HCT116 (cell line): Measurements from ENCODE around the gene PTPRA. TPM values are rescaled to one million over a fixed set of nuclear protein-coding genes. Genes with fewer than 3 reads are reported as not detected.

Experiments
- ATAC-seq: fragments of 200-7000 bp; cut with Tn5 transposase; 2 replicates; pipeline ENCODE4 v1.9.1; 2020; ENCODE audit warnings: mild to moderate bottlenecking, moderate library complexity
- BruUV-seq: library from RNA; stranded (reverse); fragments of 400-500 nt; replicated peaks from 2 replicates; lab custom pipeline; 2021; lab: Mats Ljungman, UMichigan
- CTCF ChIA-PET: fragments of 300-600 bp; sonication (Branson Sonifier 250); formaldehyde crosslinking; loops from one replicate; lab custom pipeline; 2021; ENCODE audit warnings: antibody characterized with exemption; lab: Charles Lee
- POLR2A ChIA-PET: fragments of 300-600, 350-600 bp; sonication (Branson Sonifier 250); formaldehyde crosslinking; loops from one replicate; lab custom pipeline; 2021; ENCODE audit warnings: antibody characterized with exemption; lab: Charles Lee
- RAD21 ChIA-PET, 2 experiments: fragments of 300-600 bp; sonication (Branson Sonifier 250); formaldehyde crosslinking; loops; one replicate each; lab custom pipeline; 2023; ENCODE audit warnings: low total read pairs in 2 of 2; ENCODE audit not compliant: uncharacterized antibody in 2 of 2, unreplicated experiment in 2 of 2, low non-redundant PET in 1 of 2; lab: Charles Lee
- DNase-seq: peaks from one replicate; pipeline ENCODE4 v3.0.0-alpha.2; 2010; ENCODE audit warnings: low read depth, low spot score
- H2AFZ ChIP-seq: fragments of 200-600 bp; shearing (Covaris generic), sonication (generic); 2 replicates; pipeline ENCODE4 v1.6.1; 2017; ENCODE audit warnings: low read depth, mixed run types, mixed read lengths, antibody characterized with exemption, low read length; ENCODE audit not compliant: poor library complexity, severe bottlenecking
- H3K27ac ChIP-seq: 2 replicates; pipeline ENCODE4 v1.5.1; 2012; ENCODE audit warnings: low read depth, low read length
- H3K27me3 ChIP-seq: fragments of 200-600 bp; sonication (generic); 2 replicates; pipeline ENCODE4 v1.6.1; 2016; ENCODE audit warnings: mixed run types, low read length, mixed read lengths; ENCODE audit not compliant: insufficient read depth
- H3K36me3 ChIP-seq, 2 experiments: fragments of 200-500 bp in 1 of 2; fragments of 200-600 bp in 1 of 2; sonication (Bioruptor generic) in 1 of 2; sonication (generic) in 1 of 2; 2 replicates each; pipeline versions ENCODE4 v1.5.1 to v1.6.1; 2014 to 2016; ENCODE audit warnings: low read length in 2 of 2, inconsistent platforms in 1 of 2, mixed read lengths in 1 of 2, mixed run types in 1 of 2; ENCODE audit not compliant: insufficient read depth in 2 of 2, control insufficient read depth in 1 of 2
- H3K4me1 ChIP-seq, 2 experiments: fragments of 200-600 bp in 1 of 2; sonication (generic) in 1 of 2; 2 replicates each; pipeline versions ENCODE4 v1.5.1 to v1.6.1; 2012 to 2017; ENCODE audit warnings: low read length in 2 of 2, inconsistent platforms in 1 of 2, mild to moderate bottlenecking in 1 of 2, mixed read lengths in 1 of 2, mixed run types in 1 of 2, moderate library complexity in 1 of 2; ENCODE audit not compliant: insufficient read depth in 2 of 2, control insufficient read depth in 1 of 2
- H3K4me2 ChIP-seq: fragments of 200-600 bp; sonication (generic); 2 replicates; pipeline ENCODE4 v1.6.1; 2017; ENCODE audit warnings: mixed run types, low read length, mixed read lengths
- H3K4me3 ChIP-seq, 2 experiments: fragments of 200-600 bp in 1 of 2; sonication (generic) in 1 of 2; replicated peaks in 1 of 2; 2 replicates each; pipeline ENCODE4 v1.5.1; 2011 to 2016; ENCODE audit warnings: low read length in 2 of 2, control low read depth in 1 of 2, low read depth in 1 of 2, mild to moderate bottlenecking in 1 of 2, mixed read lengths in 1 of 2, mixed run types in 1 of 2
- H3K79me2 ChIP-seq: fragments of 200-600 bp; sonication (generic); 2 replicates; pipeline ENCODE4 v1.6.1; 2017; ENCODE audit warnings: mild to moderate bottlenecking, mixed run types, low read length, moderate library complexity, mixed read lengths; ENCODE audit not compliant: insufficient read depth
- H3K9ac ChIP-seq: fragments of 200-600 bp; sonication (generic); 2 replicates; pipeline ENCODE4 v1.6.1; 2016; ENCODE audit warnings: low read length, mixed read lengths
- H3K9me2 ChIP-seq: fragments of 200-600 bp; sonication (generic), shearing (Covaris generic); 2 replicates; pipeline ENCODE4 v1.6.1; 2017; ENCODE audit warnings: mixed run types, mild to moderate bottlenecking, moderate library complexity; ENCODE audit not compliant: insufficient read depth
- H3K9me3 ChIP-seq, 2 experiments: fragments of 200-500 bp in 1 of 2; fragments of 200-600 bp in 1 of 2; sonication (Bioruptor generic) in 1 of 2; sonication (generic) in 1 of 2; 2 replicates each; pipeline ENCODE4 v1.6.1; 2014 to 2017; ENCODE audit warnings: low read length in 2 of 2, mixed read lengths in 2 of 2, inconsistent platforms in 1 of 2, low read depth in 1 of 2, mild to moderate bottlenecking in 1 of 2, mixed run types in 1 of 2, moderate library complexity in 1 of 2; ENCODE audit not compliant: control insufficient read depth in 1 of 2, insufficient read depth in 1 of 2
- H4K20me1 ChIP-seq: fragments of 200-600 bp; sonication (generic), shearing (Covaris generic); 2 replicates; pipeline ENCODE4 v1.6.1; 2017; ENCODE audit warnings: mixed run types, mild to moderate bottlenecking, moderate library complexity; ENCODE audit not compliant: insufficient read depth
- CTCF ChIP-seq, 3 experiments: fragments of 200-600 bp in 1 of 3; sonication (generic) in 1 of 3; IDR thresholded peaks in 2 of 3; conservative IDR thresholded peaks in 1 of 3; 2 replicates each; pipeline ENCODE4 v1.5.1; 2012 to 2017; ENCODE audit warnings: low read depth in 2 of 3, low read length in 2 of 3, antibody characterized with exemption in 1 of 3, borderline replicate concordance in 1 of 3, control low read depth in 1 of 3, mild to moderate bottlenecking in 1 of 3, mixed read lengths in 1 of 3, mixed run types in 1 of 3, moderate library complexity in 1 of 3; ENCODE audit not compliant: insufficient read depth in 1 of 3
- EGR1 ChIP-seq: IDR thresholded peaks from 2 replicates; pipeline ENCODE4 v1.6.1; 2012; ENCODE audit warnings: low read depth
- SP1 ChIP-seq: IDR thresholded peaks from 2 replicates; pipeline ENCODE4 v1.6.1; 2012; ENCODE audit warnings: low read depth
- intact Hi-C: fragments of 100-400 bp; cut with micrococcal nuclease; formaldehyde crosslinking; loops from 2 replicates; pipeline ENCODE4 v1.10.0; 2022
- total RNA-seq: library from RNA; stranded (reverse); gene quantifications from one replicate; pipeline ENCODE4 v1.2.1, GENCODE V29; 2021; ENCODE audit not compliant: unreplicated experiment

The PTPRA gene
- total RNA-seq, 1 experiment from 2014 or later, result 44.6 TPM

GRCh38 chr20:2918096-2919049 lies 45.1 kb downstream of the PTPRA start (continued):
- TF ChIP-seq CTCF (IDR thresholded peaks at IDR 0.05 in 2 of 3, conservative IDR thresholded peaks at IDR 0.05 in 1 of 3; ENCODE audit: borderline replicate concordance in 1 of 3, insufficient read depth in 1 of 3, low read depth in 2 of 3, low read length in 2 of 3) (no peak), SP1 (no peak)

- H3K79me2 ChIP-seq, result peaks cover 28% of the 10 kb centered on the region
- CTCF ChIA-PET, result interaction anchor here (1.0 kb wide), 1 partner anchor 81 kb away, joined by 3 read pairs; no protein-coding TSS in a partner anchor
- no peak overlapping the region for H3K27ac ChIP-seq
- peaks cover 13 to 17% of the 10 kb centered on the region in 2 experiments; a peak in 3 of 4 replicates for H3K4me1 ChIP-seq
- H4K20me1 ChIP-seq, result no peaks in the 10 kb centered on the region
- peak overlapping the region; percentile 16 for H3K4me2 ChIP-seq
- H2AFZ ChIP-seq, result no peak overlapping the region
- no peaks in the 10 kb centered on the region; a peak in 1 of 4 replicates for H3K36me3 ChIP-seq
- BruUV-seq, result no TSS peak
- POLR2A ChIA-PET, result no interaction called here
- RAD21 ChIA-PET, result no interaction called here
- H3K9me3 ChIP-seq, result no peaks in the 10 kb centered on the region
- no peaks in the 10 kb centered on the region for H3K27me3 ChIP-seq
- no peak overlapping the region for H3K4me3 ChIP-seq
- no peak for TF ChIP-seq EGR1
- ATAC-seq (no peak), DNase-seq (no peak)
- intact Hi-C loops, result no loop called here
- H3K9me2 ChIP-seq, result no peaks in the 10 kb centered on the region
- H3K9ac ChIP-seq, result no peak overlapping the region
Observed at GRCh38 chr20:2919518-2920245, 46.4 kb downstream of the PTPRA start.
